NCI-H1930 (cell line): Measurements from ENCODE around the gene ARMC9.
"Not testable (repeated sequence)": the region's sequence is repeated elsewhere in the genome, so short reads cannot be mapped to it uniquely, and the experiment has no call there.

Experiments
- DNase-seq, 2 experiments: peaks; one replicate each; lab custom pipeline; 2025; lab: John Stamatoyannopoulos, UW

The ARMC9 gene

GRCh38 chr2:231244382-231245248, 46.2 kb downstream of the ARMC9 start:
- DNase-seq, result no peak

GRCh38 chr2:231245249-231246094, 47.0 kb downstream of the ARMC9 start:
- DNase-seq, result no peak

GRCh38 chr2:231246171-231246842, 47.9 kb downstream of the ARMC9 start:
- DNase-seq, result no peak

- no peak for DNase-seq
Measured at GRCh38 chr2:231250146-231250545, 51.7 kb downstream of the ARMC9 start.

- DNase-seq, result no peak
Measured at GRCh38 chr2:231250698-231251097, 52.3 kb downstream of the ARMC9 start.

- not testable (repeated sequence) for DNase-seq
Measured at GRCh38 chr2:231253292-231253691, 54.9 kb downstream of the ARMC9 start.

GRCh38 chr2:231256494-231256893, 58.1 kb downstream of the ARMC9 start:
- DNase-seq, result no peak

- DNase-seq, result no peak
Measured at GRCh38 chr2:231257763-231258162, 59.3 kb downstream of the ARMC9 start.

GRCh38 chr2:231258701-231259100, 60.3 kb downstream of the ARMC9 start:
- DNase-seq, result no peak

GRCh38 chr2:231259104-231259503, 60.7 kb downstream of the ARMC9 start:
- DNase-seq, result no peak

- no peak for DNase-seq
Measured at GRCh38 chr2:231260442-231261208, 62.2 kb downstream of the ARMC9 start.

- no peak for DNase-seq
Measured at GRCh38 chr2:231263118-231263831, 64.8 kb downstream of the ARMC9 start.

GRCh38 chr2:231270221-231271114, 72.0 kb downstream of the ARMC9 start:
- no peak for DNase-seq

GRCh38 chr2:231272991-231273390, 74.6 kb downstream of the ARMC9 start:
- no peak for DNase-seq

GRCh38 chr2:231276987-231277386, 78.6 kb downstream of the ARMC9 start:
- no peak for DNase-seq

GRCh38 chr2:231277962-231278361, 79.5 kb downstream of the ARMC9 start:
- DNase-seq, result no peak

GRCh38 chr2:231278868-231279267, 80.4 kb downstream of the ARMC9 start:
- DNase-seq, result no peak

GRCh38 chr2:231280846-231281245, 82.4 kb downstream of the ARMC9 start:
- no peak for DNase-seq

- no peak for DNase-seq
Measured at GRCh38 chr2:231284296-231284695, 85.9 kb downstream of the ARMC9 start.

GRCh38 chr2:231286964-231287363, 88.5 kb downstream of the ARMC9 start:
- no peak for DNase-seq
